Natural killer cell (primary cell): ENCODE measurements around the gene FAHD1. TPM values are rescaled to one million over a fixed set of nuclear protein-coding genes. Genes with fewer than 3 reads are reported as not detected.
A peak's percentile ranks its signal among the peaks of the same experiment; 100 is the strongest.

ENCODE experiments used
- ATAC-seq, 3 donors: fragments of 150-1000 bp in 2 of 3; fragments of 200-7000 bp in 1 of 3; cut with Tn5 transposase; 1 replicate in 1 of 3; 2 replicates in 2 of 3; pipeline ENCODE4 v1.10.0; 2021; ENCODE audit warnings: mild to moderate bottlenecking in 2 of 3, moderate library complexity in 2 of 3
- DNase-seq, 2 donors: peaks; one replicate each; pipeline versions ENCODE4 v3.0.0 to v3.0.0-alpha.2; 2013 to 2021; ENCODE audit warnings: mixed read lengths in 1 of 2
- H3K27ac ChIP-seq: one replicate; pipeline ENCODE4 v1.5.1; 2013; ENCODE audit warnings: mild to moderate bottlenecking, low read length
- H3K27me3 ChIP-seq: one replicate; pipeline ENCODE4 v1.6.1; 2013; ENCODE audit warnings: low read length; ENCODE audit not compliant: control insufficient read depth, insufficient read depth
- H3K36me3 ChIP-seq: one replicate; pipeline ENCODE4 v1.6.1; 2013; ENCODE audit warnings: low read length; ENCODE audit not compliant: control insufficient read depth, insufficient read depth
- H3K4me1 ChIP-seq: one replicate; pipeline ENCODE4 v1.6.1; 2013; ENCODE audit warnings: low read length; ENCODE audit not compliant: control insufficient read depth, insufficient read depth
- H3K4me3 ChIP-seq: one replicate; pipeline ENCODE4 v1.5.1; 2013; ENCODE audit warnings: low read length
- H3K9me3 ChIP-seq: one replicate; pipeline ENCODE4 v1.6.1; 2013; ENCODE audit warnings: low read length; ENCODE audit not compliant: control insufficient read depth, insufficient read depth
- H3K27ac Mint-ChIP-seq, 2 donors: one replicate each; pipeline ENCODE4 v1.8.0; 2022; ENCODE audit warnings: mild to moderate bottlenecking in 2 of 2, mixed read lengths in 2 of 2, moderate library complexity in 1 of 2
- H3K27me3 Mint-ChIP-seq, 2 donors: one replicate each; pipeline ENCODE4 v1.8.0; 2022; ENCODE audit warnings: low read depth in 2 of 2, mixed read lengths in 2 of 2
- H3K36me3 Mint-ChIP-seq: one replicate; pipeline ENCODE4 v1.8.0; 2022; ENCODE audit warnings: mixed read lengths
- H3K4me1 Mint-ChIP-seq, 2 donors: one replicate each; pipeline ENCODE4 v1.8.0; 2022; ENCODE audit warnings: mixed read lengths in 2 of 2
- H3K4me3 Mint-ChIP-seq: one replicate; pipeline ENCODE4 v1.8.0; 2022; ENCODE audit warnings: mild to moderate bottlenecking, moderate library complexity, mixed read lengths
- H3K9me3 Mint-ChIP-seq, 2 donors: one replicate each; pipeline ENCODE4 v1.8.0; 2022; ENCODE audit warnings: mixed read lengths in 2 of 2
- WGBS: methylation state at CpG from one replicate; pipeline ENCODE4 v1.1.7; 2013; ENCODE audit warnings: missing lambda C conversion rate; ENCODE audit not compliant: insufficient coverage; 5-methylcytosine and 5-hydroxymethylcytosine counted together
- intact Hi-C: fragments of 100-400 bp; cut with micrococcal nuclease; formaldehyde crosslinking; loops from one replicate; pipeline ENCODE4 v1.14.2; 2022
- total RNA-seq, 4 donors: library from RNA; stranded (reverse); fragments of 120-200 nt in 1 of 4; gene quantifications; one replicate each; pipeline versions ENCODE4 v1.2.3 to v1.2.4, GENCODE V29; 2013 to 2022
- TF ChIP-seq, protein P1 (sequence below): fragments of 200-600 bp; IDR thresholded peaks from one replicate; pipeline ENCODE4 v1.8.0; 2022; ENCODE audit warnings: antibody characterized with exemption

Gene FAHD1
- total RNA-seq, 3 donors from 2014 or later (not counting 1 experiment from before 2014, with no cell fraction given): 5.3 to 10.6 (median 7.4) TPM

DNA sequence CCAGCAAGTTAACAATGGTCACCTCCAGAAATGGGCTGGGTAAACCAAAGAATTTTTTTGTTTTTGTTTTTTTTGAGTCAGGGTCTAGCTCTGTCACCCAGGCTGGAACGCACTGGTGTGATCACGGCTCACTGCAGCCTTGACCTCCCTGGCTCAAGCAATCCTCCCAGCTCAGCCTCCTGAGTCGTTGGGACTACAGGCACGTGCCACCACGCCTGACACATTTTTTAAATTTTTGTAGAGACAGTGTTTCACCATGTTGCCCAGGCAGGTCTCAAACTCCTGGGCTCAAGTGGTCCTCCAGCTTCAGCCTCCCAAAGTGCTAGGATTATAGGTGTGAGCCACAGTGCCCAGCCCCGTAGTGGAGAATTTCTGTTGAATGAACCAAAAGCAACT, 46.3 kb upstream of the FAHD1 start:
- peak overlapping the region; percentile 89 for H3K4me3 Mint-ChIP-seq
- H3K36me3 Mint-ChIP-seq: no peaks in the 10 kb centered on the region
- ATAC-seq (no peak), DNase-seq (no peak)
- no peak overlapping the region for H3K4me3 ChIP-seq
- WGBS: 93% methylated on average over 6 of the region's 6 CpGs
- intact Hi-C loops: no loop called here
- H3K27ac ChIP-seq: no peak overlapping the region
- peaks cover 19% of the 10 kb centered on the region for H3K36me3 ChIP-seq
- no peaks in the 10 kb centered on the region for H3K27me3 Mint-ChIP-seq
- TF ChIP-seq, protein P1, sequence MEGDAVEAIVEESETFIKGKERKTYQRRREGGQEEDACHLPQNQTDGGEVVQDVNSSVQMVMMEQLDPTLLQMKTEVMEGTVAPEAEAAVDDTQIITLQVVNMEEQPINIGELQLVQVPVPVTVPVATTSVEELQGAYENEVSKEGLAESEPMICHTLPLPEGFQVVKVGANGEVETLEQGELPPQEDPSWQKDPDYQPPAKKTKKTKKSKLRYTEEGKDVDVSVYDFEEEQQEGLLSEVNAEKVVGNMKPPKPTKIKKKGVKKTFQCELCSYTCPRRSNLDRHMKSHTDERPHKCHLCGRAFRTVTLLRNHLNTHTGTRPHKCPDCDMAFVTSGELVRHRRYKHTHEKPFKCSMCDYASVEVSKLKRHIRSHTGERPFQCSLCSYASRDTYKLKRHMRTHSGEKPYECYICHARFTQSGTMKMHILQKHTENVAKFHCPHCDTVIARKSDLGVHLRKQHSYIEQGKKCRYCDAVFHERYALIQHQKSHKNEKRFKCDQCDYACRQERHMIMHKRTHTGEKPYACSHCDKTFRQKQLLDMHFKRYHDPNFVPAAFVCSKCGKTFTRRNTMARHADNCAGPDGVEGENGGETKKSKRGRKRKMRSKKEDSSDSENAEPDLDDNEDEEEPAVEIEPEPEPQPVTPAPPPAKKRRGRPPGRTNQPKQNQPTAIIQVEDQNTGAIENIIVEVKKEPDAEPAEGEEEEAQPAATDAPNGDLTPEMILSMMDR: no peak
- peaks cover 10 to 22% of the 10 kb centered on the region in 2 donors for H3K4me1 Mint-ChIP-seq
- H3K9me3 ChIP-seq: no peaks in the 10 kb centered on the region
- H3K9me3 Mint-ChIP-seq: no peaks in the 10 kb centered on the region
- H3K27me3 ChIP-seq: no peaks in the 10 kb centered on the region
- H3K4me1 ChIP-seq: peaks cover 49% of the 10 kb centered on the region
- peak overlapping the region in 1 of 2 donors; percentile 88 for H3K27ac Mint-ChIP-seq

DNA sequence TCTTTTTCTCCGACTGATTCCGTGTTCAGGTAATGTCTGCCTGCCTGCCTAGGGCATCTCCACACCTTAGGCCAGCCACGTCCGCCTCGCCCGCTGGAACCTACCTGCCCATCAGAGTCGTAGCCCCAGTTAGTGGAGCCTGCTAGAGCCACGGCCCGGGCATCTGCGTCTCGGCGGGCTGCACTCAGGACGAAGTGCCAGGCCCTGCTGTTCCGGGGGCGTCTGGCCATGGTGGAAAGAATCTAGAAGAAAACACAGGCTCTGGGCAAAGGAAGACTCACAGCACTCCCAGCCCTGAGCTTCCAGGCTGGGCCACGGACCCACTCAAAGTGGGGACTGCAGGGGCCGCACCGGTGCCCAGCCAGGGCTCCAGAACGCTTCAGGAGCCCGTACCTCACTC, 45.8 kb upstream of the FAHD1 start:
- Mint-ChIP-seq H3K4me1 (peaks cover 10 to 22% of the 10 kb centered on the region in 2 donors), H3K27ac (peak overlapping the region; percentile 88 to 92), H3K27me3 (no peaks in the 10 kb centered on the region), H3K36me3 (no peaks in the 10 kb centered on the region), H3K9me3 (no peaks in the 10 kb centered on the region), H3K4me3 (peak overlapping the region; percentile 89)
- peak overlapping the region; percentile 19 for H3K27ac ChIP-seq
- peak overlapping the region; percentile 51 for H3K4me3 ChIP-seq
- intact Hi-C loops: no loop called here
- no peaks in the 10 kb centered on the region for H3K9me3 ChIP-seq
- H3K27me3 ChIP-seq: no peaks in the 10 kb centered on the region
- H3K4me1 ChIP-seq: peaks cover 49% of the 10 kb centered on the region
- no peak for ATAC-seq
- WGBS: 82% methylated on average over 20 of the region's 20 CpGs
- DNase-seq: no peak
- peaks cover 19% of the 10 kb centered on the region for H3K36me3 ChIP-seq
- TF ChIP-seq, protein P1: no peak

DNA sequence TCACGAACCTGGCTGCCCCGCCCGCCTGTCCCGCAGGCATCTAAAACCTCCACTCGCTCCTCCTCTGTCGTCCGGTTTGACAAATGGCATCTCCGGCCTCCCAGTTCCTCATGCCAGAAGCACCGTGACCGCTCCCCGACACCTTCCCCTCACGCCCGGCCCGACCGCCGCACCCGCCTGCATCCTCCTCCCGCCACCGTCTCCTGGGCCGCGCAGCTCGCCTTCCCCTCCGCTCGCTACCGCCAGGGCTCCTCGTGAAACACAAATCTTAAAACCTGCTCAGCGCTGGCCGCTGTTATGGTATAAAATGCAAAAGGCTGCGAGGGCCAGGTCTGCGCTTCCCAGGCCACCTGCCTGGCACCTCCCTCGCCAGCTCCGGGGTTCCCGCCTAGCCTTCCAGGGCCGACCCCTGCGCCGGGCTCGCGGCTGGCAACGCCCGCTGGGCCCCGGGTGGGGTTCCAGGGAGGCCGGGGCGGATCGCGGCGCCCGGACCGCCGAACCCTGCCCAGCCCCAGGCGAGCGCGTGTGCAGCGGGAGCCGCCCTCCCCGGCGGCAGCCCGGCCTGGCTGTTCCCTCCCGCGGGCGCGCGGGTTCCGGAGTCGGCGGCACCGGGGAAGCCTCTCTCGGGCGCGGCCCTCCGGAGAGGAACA, 45.1 kb upstream of the FAHD1 start:
- Histone ChIP-seq H3K36me3 (peaks cover 18% of the 10 kb centered on the region), H3K27ac (peak overlapping the region; percentile 19), H3K4me1 (peaks cover 49% of the 10 kb centered on the region), H3K27me3 (no peaks in the 10 kb centered on the region), H3K4me3 (peak overlapping the region; percentile 51), H3K9me3 (no peaks in the 10 kb centered on the region)
- TF ChIP-seq, protein P1: peak; percentile 38
- Mint-ChIP-seq H3K9me3 (no peaks in the 10 kb centered on the region), H3K27ac (peak overlapping the region; percentile 88 to 92), H3K4me1 (peaks cover 10 to 22% of the 10 kb centered on the region in 2 donors), H3K27me3 (no peaks in the 10 kb centered on the region), H3K4me3 (peak overlapping the region; percentile 89), H3K36me3 (no peaks in the 10 kb centered on the region)
- DNase-seq (peak; percentile 38 to 65), ATAC-seq (peak in 2 of 3 donors; percentile 0)
- intact Hi-C loops: loop anchor here (1.0 to 2.0 kb wide), 2 partner anchors 9 to 45 kb away; partner anchors contain the start of genes FAHD1, HAGH and MRPS34
- under 1% methylated on average over 70 of the region's 70 CpGs for WGBS
